Right lobe of liver (tissue), 4 donors: ENCODE data around the gene TSC1.

ENCODE experiments used
- CTCF ChIP-seq, 4 donors: fragments of 200-600 bp in 3 of 4; fragments of 450-650 bp in 1 of 4; IDR thresholded peaks; one replicate each; pipeline versions ENCODE4 v1.5.1 to v1.8.0; 2016 to 2022; ENCODE audit warnings: antibody characterized with exemption in 4 of 4, mild to moderate bottlenecking in 2 of 4
- POLR2A ChIP-seq: fragments of 450-650 bp; IDR thresholded peaks from one replicate; pipeline ENCODE4 v1.6.1; 2017; ENCODE audit warnings: antibody characterized with exemption, mild to moderate bottlenecking
- donor health status: DM: no; HTN: no; CAD: no.
- donor health status: DM: no; HTN: no; CAD: no.
- donor health status: DM: no; HTN: yes; CAD: no.

GRCh38 chr9:132863096-132863495, 81.3 kb downstream of the TSC1 start:
- no peak for TF ChIP-seq CTCF (IDR thresholded peaks at IDR 0.05)
- TF ChIP-seq POLR2A: no peak
